WTC11 (cell line): ENCODE results near the gene CLDN9.

Experiments
- ESRRA ChIP-seq: sonication (generic); formaldehyde crosslinking; IDR thresholded peaks from 2 replicates; pipeline ENCODE4 v1.8.1; 2022; ENCODE audit warnings: mild to moderate bottlenecking, missing genetic modification reagents, borderline replicate concordance
- TF ChIP-seq, protein P1 (sequence below): fragments of 200-600 bp; IDR thresholded peaks from 2 replicates; pipeline ENCODE4 v1.8.0; 2022; ENCODE audit warnings: antibody characterized with exemption

DNA sequence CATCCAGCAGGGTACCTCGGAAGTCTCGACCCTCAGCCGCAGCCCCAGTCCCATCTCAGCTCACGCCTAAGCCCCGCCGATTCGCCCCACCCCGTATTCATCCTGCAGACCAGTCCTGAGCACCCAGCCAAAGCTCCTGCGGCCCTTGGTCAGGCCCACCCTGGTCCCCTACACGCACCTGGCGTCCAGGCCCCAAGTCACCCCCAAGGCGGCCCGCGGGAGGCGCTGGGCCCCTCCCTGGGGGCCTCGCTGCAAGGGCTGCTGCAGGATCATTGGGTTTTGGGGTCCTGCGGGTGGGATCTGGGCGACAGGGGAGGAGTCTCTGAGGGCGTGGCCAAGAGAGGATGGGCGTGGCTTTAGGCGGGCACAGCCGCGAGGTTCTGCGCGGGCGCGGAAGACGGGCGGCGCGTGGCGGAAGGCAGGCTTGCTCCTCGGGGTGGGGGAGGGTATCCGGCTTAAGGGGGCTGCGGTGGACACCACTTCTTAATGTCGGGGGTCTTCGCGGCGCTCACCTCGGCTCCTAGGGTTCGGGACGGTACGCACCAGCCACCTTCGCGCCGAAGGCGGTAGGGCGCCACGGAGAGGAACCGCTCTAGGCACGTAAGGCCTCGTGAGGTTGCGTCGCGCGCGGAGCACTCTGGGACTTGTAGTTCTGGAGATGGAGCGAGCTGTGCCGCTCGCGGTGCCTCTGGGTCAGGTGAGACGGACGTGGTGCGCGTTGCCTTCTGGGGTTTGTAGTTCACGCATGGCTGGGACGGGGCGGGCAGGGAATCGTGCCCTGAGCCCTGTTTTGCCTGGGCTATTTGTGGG lies 11.2 kb downstream of the CLDN9 start, which contains the start of the genes HCFC1R1 and THOC6:
- TF ChIP-seq, protein P1, sequence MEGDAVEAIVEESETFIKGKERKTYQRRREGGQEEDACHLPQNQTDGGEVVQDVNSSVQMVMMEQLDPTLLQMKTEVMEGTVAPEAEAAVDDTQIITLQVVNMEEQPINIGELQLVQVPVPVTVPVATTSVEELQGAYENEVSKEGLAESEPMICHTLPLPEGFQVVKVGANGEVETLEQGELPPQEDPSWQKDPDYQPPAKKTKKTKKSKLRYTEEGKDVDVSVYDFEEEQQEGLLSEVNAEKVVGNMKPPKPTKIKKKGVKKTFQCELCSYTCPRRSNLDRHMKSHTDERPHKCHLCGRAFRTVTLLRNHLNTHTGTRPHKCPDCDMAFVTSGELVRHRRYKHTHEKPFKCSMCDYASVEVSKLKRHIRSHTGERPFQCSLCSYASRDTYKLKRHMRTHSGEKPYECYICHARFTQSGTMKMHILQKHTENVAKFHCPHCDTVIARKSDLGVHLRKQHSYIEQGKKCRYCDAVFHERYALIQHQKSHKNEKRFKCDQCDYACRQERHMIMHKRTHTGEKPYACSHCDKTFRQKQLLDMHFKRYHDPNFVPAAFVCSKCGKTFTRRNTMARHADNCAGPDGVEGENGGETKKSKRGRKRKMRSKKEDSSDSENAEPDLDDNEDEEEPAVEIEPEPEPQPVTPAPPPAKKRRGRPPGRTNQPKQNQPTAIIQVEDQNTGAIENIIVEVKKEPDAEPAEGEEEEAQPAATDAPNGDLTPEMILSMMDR, result no peak
- TF ChIP-seq ESRRA (CRISPR knock-in tag), result no peak
